Measurements from ENCODE around the gene ALKBH1. TPM values are rescaled to one million over a fixed set of nuclear protein-coding genes. Genes with fewer than 3 reads are reported as not detected.

The ALKBH1 gene
- total RNA-seq, 1 donor from 2014 or later = 15.2 TPM

- TF ChIP-seq EZH2 (IDR thresholded peaks at IDR 0.05; ENCODE audit: insufficient read depth, low read length) (no peak), CTCF (IDR thresholded peaks at IDR 0.05; ENCODE audit: insufficient read depth, low read depth, low read length) (no peak)
- no peak for FAIRE-seq
- no peaks in the 10 kb centered on the region for H3K9me3 ChIP-seq (ENCODE audit: insufficient read depth, low read depth, low read length)
- H3K4me1 ChIP-seq (ENCODE audit: insufficient read depth, low read length) = no peaks in the 10 kb centered on the region
- Mint-ChIP-seq H3K4me1 (ENCODE audit: low read depth, unreplicated experiment) (peaks cover 1% of the 10 kb centered on the region), H3K36me3 (ENCODE audit: low read depth, unreplicated experiment) (peaks cover 3% of the 10 kb centered on the region), H3K4me3 (ENCODE audit: unreplicated experiment) (no peak overlapping the region), H3K9me3 (ENCODE audit: unreplicated experiment) (peaks cover 2% of the 10 kb centered on the region), H3K27ac (ENCODE audit: unreplicated experiment) (no peak overlapping the region), H3K27me3 (ENCODE audit: low read depth, unreplicated experiment) (no peaks in the 10 kb centered on the region)
- H4K20me1 ChIP-seq (ENCODE audit: insufficient read depth, low read length) = no peaks in the 10 kb centered on the region
- peak overlapping the region; percentile 46 for H2AFZ ChIP-seq (ENCODE audit: low read depth, low read length)
- no peak overlapping the region for H3K4me2 ChIP-seq (ENCODE audit: low read length)
- no peaks in the 10 kb centered on the region for H3K27me3 ChIP-seq (ENCODE audit: insufficient read depth, low read length)
- no peak overlapping the region for H3K4me3 ChIP-seq (ENCODE audit: insufficient read depth, low read depth, low read length)
- H3K79me2 ChIP-seq (ENCODE audit: insufficient read depth, low read length) = no peaks in the 10 kb centered on the region
- DNase-seq (ENCODE audit: low read depth) = no peak
- no peak overlapping the region for H3K27ac ChIP-seq (ENCODE audit: low read depth, low read length)
- no peaks in the 10 kb centered on the region for H3K36me3 ChIP-seq (ENCODE audit: insufficient read depth, low read length)
- H3K9ac ChIP-seq (ENCODE audit: low read length) = no peak overlapping the region
Measured at GRCh38 chr14:77654001-77654441, 53.8 kb downstream of the ALKBH1 start.

GRCh38 chr14:77649326-77649725, 58.5 kb downstream of the ALKBH1 start:
- no peaks in the 10 kb centered on the region for H3K9me3 ChIP-seq (ENCODE audit: insufficient read depth, low read depth, low read length)
- no peak overlapping the region for H3K27ac ChIP-seq (ENCODE audit: low read depth, low read length)
- no peak overlapping the region for H3K4me3 Mint-ChIP-seq (ENCODE audit: unreplicated experiment)
- H3K9me3 Mint-ChIP-seq (ENCODE audit: unreplicated experiment) = peaks cover 5% of the 10 kb centered on the region
- no peaks in the 10 kb centered on the region for H3K4me1 Mint-ChIP-seq (ENCODE audit: low read depth, unreplicated experiment)
- TF ChIP-seq CTCF (IDR thresholded peaks at IDR 0.05; ENCODE audit: insufficient read depth, low read depth, low read length) (no peak), EZH2 (IDR thresholded peaks at IDR 0.05; ENCODE audit: insufficient read depth, low read length) (no peak)
- H3K4me1 ChIP-seq (ENCODE audit: insufficient read depth, low read length) = no peaks in the 10 kb centered on the region
- no peaks in the 10 kb centered on the region for H3K36me3 ChIP-seq (ENCODE audit: insufficient read depth, low read length)
- H3K27me3 ChIP-seq (ENCODE audit: insufficient read depth, low read length) = no peaks in the 10 kb centered on the region
- no peaks in the 10 kb centered on the region for H3K27me3 Mint-ChIP-seq (ENCODE audit: low read depth, unreplicated experiment)
- no peak overlapping the region for H3K4me2 ChIP-seq (ENCODE audit: low read length)
- no peak overlapping the region for H3K9ac ChIP-seq (ENCODE audit: low read length)
- FAIRE-seq = no peak
- no peak overlapping the region for H3K4me3 ChIP-seq (ENCODE audit: insufficient read depth, low read depth, low read length)
- no peaks in the 10 kb centered on the region for H3K79me2 ChIP-seq (ENCODE audit: insufficient read depth, low read length)
- DNase-seq (ENCODE audit: low read depth) = no peak
- H3K36me3 Mint-ChIP-seq (ENCODE audit: low read depth, unreplicated experiment) = no peaks in the 10 kb centered on the region
- H4K20me1 ChIP-seq (ENCODE audit: insufficient read depth, low read length) = no peaks in the 10 kb centered on the region
- no peak overlapping the region for H2AFZ ChIP-seq (ENCODE audit: low read depth, low read length)
- H3K27ac Mint-ChIP-seq (ENCODE audit: unreplicated experiment) = no peak overlapping the region

GRCh38 chr14:77648520-77649200, 59.2 kb downstream of the ALKBH1 start:
- no peaks in the 10 kb centered on the region for H3K4me1 ChIP-seq (ENCODE audit: insufficient read depth, low read length)
- Mint-ChIP-seq H3K36me3 (ENCODE audit: low read depth, unreplicated experiment) (no peaks in the 10 kb centered on the region), H3K27me3 (ENCODE audit: low read depth, unreplicated experiment) (no peaks in the 10 kb centered on the region), H3K4me1 (ENCODE audit: low read depth, unreplicated experiment) (no peaks in the 10 kb centered on the region), H3K4me3 (ENCODE audit: unreplicated experiment) (no peak overlapping the region), H3K9me3 (ENCODE audit: unreplicated experiment) (peaks cover 5% of the 10 kb centered on the region), H3K27ac (ENCODE audit: unreplicated experiment) (no peak overlapping the region)
- H3K36me3 ChIP-seq (ENCODE audit: insufficient read depth, low read length) = no peaks in the 10 kb centered on the region
- no peaks in the 10 kb centered on the region for H3K27me3 ChIP-seq (ENCODE audit: insufficient read depth, low read length)
- H3K9ac ChIP-seq (ENCODE audit: low read length) = no peak overlapping the region
- DNase-seq (ENCODE audit: low read depth) (no peak), FAIRE-seq (no peak)
- H3K4me3 ChIP-seq (ENCODE audit: insufficient read depth, low read depth, low read length) = no peak overlapping the region
- H4K20me1 ChIP-seq (ENCODE audit: insufficient read depth, low read length) = no peaks in the 10 kb centered on the region
- H3K4me2 ChIP-seq (ENCODE audit: low read length) = no peak overlapping the region
- H3K9me3 ChIP-seq (ENCODE audit: insufficient read depth, low read depth, low read length) = no peaks in the 10 kb centered on the region
- TF ChIP-seq EZH2 (IDR thresholded peaks at IDR 0.05; ENCODE audit: insufficient read depth, low read length) (no peak), CTCF (IDR thresholded peaks at IDR 0.05; ENCODE audit: insufficient read depth, low read depth, low read length) (no peak)
- no peak overlapping the region for H3K27ac ChIP-seq (ENCODE audit: low read depth, low read length)
- no peak overlapping the region for H2AFZ ChIP-seq (ENCODE audit: low read depth, low read length)
- no peaks in the 10 kb centered on the region for H3K79me2 ChIP-seq (ENCODE audit: insufficient read depth, low read length)
